NCI-H524 (cell line): ENCODE data around the gene UBE3A.
"Not testable (repeated sequence)": the region's sequence is repeated elsewhere in the genome, so short reads cannot be mapped to it uniquely, and the experiment has no call there.

ENCODE experiments used
- DNase-seq, 2 experiments: peaks; one replicate each; lab custom pipeline; 2025; lab: John Stamatoyannopoulos, UW

Gene UBE3A

DNA sequence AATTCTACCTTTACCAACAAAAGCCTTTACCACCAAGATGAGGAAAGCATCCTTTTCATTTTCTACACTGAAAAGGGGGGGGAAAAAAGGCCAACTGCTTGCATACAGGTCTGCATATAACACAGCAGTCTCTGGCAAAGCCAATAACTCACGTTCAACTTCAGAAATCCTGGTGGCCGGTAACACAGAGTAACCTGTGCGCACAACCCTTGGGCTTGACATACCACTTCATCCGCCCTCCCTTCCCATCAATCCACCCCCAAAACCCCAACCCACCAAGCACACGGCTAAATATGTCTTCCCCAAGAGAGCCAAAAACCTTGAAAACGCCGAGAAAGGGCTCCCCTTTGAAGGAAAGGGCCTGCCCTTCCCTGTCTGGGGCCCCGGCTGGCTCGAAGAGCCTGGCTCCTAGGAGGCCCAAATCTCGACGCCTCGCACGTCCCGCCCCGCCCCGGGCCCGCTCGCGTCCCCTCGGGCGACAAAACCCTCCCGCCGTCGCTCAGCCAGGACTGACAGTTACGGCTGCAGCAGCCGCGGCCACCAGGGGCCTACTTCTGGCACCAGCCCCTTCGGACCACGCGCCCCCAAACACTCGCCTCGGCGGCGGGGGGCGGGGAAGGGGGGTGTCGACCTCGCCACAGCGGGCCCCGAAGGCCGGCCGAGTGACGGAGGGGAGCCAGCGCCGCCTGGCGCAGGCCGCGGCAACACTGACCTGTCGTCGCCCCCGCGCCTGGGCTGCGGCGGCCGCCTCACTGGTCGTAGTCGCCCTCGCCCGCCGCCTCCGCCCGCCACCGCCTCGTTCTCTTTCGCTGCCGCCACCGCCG lies 835 bp downstream of the UBE3A start:
- DNase-seq = peak; percentile 7 to 49

DNA sequence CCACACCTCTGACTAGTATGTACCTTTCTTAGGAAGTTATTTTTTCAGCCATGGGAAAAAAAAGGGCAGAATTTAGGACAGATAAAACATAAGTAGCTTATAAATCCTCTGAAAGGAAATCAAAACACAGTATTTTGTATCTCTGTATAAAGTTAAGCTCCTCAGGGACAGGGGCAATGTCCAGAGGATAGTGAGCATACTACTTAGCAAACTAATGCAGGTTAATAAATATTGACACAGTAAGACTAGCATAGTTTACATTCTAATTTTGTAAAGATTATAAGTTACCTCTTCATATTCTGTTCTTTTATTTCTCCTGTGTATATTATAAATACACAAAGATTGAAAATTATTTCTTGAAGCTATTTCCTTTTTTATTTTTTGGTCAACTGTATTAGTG lies 2.1 kb downstream of the UBE3A start:
- DNase-seq = no peak

DNA sequence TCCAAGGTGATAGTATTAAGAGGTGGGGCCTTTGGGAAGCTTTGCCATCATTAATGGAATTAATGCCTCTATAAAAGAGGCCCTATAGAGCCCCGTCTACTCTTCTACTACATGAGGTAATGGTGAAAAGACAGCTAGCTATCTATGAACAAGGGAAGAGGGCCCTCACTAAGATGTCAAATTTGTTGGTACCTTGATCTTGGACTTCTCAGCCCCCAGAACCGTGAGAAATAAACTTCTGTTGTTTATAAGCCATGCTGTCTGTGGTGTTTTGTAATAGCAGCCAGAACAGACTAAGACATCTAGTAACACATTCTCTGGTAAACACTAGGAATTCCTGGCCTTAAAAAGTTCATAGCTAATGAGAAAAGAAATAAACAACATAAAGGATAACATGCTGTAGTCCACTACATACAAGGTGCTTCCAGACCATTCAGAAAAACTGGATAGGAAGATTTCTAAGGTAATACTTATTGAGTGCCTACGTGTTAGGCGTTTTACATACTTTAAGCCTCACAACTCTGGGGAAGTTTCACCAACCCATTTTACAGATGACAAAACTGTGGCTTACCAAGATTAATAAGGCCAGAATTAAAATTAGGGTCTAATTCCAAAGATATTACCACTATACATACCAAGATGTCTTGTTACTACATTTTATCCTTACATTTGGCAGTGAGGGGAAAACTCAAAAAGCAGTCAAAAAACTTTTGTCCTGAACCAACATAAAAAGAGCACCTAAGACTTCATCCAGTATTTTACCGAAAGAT lies 3.2 kb downstream of the UBE3A start:
- DNase-seq = no peak

DNA sequence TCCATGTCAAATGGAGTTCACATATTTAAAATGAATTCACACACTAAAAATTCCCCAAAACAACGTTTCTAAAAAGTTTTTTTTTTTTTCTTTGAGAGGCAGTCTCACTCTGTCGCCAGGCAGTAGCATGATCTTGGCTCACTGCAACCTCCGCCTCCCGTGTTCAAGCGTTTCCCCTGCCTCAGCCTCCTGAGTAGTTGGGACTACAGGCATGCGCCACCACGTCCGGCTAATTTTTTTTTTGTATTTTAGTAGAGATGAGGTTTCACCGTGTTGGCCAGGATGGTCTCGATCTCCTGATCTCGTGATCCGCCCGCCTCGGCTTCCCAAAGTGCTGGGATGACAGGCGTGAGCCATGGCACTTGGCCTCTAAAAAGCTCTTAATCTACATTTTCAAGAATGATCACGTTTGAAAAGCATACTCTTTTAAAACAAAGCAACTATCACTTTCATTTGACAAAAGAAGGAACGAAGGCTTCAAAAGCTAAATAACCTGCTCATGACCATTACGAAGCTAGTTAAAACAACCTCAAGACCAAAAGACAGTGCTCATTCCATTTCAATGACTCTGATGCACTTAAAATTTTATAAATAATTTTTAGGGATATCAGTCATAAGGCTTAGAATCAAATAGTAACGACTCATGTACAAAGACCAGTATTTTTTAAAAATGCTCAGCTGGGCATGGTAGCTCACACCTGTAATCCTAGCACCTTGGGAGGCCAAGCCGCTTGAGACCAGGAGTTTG lies 5.5 kb downstream of the UBE3A start:
- DNase-seq = no peak

DNA sequence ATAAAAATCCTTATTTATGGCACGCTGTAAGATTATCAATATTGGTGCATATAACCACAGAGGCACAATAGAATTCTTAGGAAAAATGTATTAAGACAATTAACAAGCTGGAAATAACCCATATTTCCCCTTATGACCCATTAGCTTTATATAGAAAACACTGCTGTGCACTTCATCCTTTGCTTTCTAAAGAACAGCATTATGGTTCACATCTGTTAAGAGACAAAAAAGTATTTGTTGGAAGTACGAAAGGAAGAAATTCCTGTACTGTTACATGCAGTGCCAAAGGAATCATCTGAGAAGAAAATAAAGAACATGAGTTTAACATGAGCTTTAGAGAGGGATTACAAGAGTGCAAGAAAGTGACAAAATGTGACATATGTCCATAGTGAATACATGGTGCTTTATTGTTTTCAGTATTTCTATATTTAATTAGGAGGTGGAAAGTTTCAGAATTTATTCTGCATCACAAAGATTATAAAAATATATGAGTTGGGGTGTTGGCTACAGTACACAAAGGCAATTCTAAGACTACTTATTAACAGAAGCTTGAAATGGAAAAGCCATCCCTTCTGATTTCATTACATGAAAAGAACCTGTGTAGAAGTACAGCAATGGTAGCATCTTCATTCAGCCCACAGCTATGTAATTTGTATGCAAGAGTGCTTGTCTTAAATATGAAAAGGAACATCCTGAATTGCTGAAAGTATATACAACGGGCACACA lies 6.8 kb downstream of the UBE3A start:
- DNase-seq = no peak

DNA sequence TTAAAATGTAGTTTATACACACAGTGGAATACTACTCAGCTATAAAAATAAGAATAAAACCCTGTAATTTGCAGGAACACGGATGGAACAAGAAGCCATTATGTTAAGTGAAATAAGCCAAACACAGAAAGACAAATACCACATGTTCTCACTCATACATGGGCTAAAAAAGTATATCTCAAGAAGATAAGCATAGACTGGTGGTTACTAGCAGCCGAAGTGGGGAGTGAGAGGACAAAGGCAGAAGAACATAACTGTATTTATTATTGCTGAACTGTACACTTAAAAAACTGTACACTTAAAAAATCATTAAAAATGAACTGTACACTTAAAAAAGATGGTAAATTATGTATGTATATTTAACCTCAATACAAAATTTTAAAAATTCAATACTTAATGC lies 11.0 kb downstream of the UBE3A start:
- no peak for DNase-seq

DNA sequence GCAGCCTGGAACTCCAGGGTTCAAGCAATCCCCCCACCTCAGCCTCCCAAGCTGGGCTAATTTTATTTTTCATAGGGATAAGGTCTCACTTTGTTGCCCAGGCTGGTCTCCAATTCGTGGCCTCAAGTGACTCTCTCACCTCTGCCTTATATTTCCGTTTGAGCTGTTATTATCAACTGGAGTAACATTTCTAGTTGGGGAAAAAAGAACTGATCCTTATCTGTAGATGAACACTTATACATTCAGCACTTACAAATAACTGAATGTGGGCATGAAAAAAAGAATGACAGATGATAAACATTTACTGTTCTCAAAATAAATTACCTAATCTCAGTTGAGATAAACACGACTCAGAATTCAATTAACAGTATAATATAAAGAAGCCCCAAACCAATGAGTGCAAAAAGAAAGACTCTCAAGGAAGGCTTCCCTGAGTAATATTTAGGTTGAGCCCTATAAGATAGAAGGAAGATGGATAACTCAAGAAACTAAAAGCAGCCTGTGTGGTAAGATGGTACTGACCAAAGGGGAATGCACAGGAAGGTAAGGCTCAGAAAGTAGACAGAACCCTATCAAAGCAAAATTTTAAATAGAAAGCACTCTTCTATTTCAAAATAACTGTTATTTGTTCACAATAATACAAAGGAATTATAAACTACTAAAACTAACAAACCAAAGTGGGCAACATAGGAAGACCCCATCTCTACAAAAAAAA lies 11.8 kb downstream of the UBE3A start:
- no peak for DNase-seq

DNA sequence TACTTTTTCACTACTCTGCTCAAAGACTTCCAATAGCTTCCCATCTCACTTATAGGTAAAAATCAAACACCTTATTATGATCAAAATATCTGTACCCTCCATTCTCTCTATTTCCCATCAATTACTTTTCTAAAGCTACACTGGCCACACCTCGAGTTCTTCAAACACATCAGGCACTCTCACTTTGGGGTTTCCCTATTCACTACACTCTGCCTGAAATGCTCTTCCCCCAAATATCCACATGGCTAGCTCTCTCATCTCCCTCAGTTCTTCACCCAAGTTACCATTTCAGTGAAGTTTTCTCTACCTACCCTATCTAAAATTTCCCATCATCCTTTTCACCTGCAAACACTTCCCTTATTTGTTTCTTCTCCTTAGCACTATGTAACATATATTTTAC lies 14.8 kb downstream of the UBE3A start:
- no peak for DNase-seq

DNA sequence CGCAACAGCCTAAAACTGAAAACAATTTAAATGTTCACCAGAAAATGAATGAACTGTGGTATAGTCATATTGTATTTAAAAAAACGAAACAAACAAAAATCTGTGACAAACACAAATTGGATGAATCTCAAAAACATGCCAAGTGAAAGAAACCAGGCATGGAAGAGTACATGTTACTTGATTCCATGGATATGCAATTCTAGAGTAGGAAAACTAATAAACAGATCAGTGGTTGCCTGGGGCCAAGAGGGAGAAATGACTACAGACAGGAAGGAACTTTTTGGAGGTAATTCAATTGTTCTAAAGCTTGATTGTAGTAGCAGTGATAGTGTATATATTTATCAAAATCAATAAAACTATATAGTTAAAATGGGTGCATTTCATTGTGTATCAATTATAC lies 16.8 kb downstream of the UBE3A start:
- no peak for DNase-seq

DNA sequence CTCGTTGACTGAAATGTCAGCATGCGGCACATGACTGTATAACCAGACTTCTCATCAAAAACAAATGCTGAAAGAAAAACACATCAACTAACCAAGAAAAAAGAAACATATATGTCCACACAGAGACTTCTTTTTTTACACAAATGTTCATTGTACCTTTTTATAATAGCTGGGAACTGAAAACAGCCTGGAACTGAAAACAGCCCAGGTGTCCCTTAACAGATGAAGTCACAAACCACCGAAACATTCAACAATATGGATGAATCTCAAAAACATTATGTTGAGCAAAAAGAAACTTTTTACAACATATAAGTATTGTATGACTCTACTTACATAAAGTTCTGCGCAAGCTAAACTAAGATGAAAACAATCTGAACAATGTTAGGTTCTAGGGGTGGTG lies 20.6 kb downstream of the UBE3A start:
- no peak for DNase-seq

DNA sequence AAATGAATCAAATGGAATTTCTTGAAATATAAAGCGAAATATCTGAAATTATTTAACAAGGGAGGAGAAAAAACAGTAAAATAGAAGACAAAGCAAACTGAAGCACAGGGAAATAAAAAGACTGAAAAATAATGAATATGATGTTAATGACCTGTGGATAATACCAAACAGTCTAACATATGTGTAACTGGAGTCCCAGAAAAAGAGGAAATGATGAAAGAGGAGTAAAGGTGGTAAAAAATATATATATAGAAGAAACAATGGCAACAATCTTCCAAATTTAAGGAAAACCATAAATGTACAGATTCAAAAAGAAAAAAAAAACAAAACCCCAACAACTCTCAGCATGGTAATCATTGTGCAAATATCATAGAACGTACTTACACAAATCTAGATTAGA lies 21.2 kb downstream of the UBE3A start:
- DNase-seq = no peak

DNA sequence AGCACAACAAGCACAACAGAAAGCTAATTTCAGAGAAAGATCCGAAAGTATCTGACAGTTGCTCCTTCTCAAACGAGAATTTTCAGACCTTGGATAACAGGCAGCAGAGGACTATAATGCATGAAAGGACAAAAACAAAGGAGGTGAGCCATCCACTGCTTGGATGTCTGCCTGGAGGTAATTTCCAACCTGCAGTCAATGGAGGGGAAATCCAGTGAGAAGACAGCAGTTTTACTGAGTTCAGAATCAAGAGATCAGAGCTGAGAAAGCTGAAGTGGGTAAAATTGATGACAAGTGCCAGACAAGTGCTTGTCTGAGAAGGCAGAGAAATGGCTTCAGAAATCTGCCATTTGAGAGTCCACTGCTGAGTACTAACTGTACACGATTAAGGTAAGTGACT lies 22.1 kb downstream of the UBE3A start:
- DNase-seq = no peak

DNA sequence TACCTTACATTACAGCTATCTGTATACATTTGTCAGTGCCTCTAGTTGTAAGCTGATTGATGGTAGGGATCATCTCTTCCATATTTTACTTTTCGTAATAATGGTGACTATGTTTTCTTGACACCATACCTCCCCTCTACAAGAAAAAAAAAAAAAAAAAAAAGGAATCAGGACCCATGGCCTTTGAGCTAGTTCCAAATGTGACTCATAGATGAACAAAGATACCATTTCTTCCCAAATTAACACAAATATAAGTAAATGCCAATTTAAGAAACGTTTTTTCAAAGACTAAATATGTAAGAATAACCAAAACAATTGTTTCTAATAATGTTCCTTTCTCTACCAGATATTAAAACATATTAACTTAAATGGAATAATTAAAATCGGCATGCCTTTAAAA lies 23.1 kb downstream of the UBE3A start:
- no peak for DNase-seq

DNA sequence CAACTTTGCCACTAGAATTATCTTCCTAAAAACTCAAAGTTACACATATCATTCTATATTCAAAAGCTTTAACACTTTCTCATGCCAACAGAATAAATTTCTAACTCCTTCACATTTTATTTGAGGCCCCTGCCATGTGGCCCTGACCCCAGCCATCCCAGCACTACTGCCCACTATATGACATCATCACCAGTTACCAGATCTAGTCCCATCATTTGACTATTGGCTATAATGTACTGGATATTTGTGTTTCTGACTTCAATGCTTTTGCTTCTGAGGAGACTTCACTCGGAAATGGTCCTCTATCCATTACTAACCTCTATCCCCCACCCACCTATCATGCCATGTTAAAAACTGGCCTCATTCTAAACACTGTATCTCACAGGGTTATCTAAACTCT lies 23.6 kb downstream of the UBE3A start:
- DNase-seq = no peak

DNA sequence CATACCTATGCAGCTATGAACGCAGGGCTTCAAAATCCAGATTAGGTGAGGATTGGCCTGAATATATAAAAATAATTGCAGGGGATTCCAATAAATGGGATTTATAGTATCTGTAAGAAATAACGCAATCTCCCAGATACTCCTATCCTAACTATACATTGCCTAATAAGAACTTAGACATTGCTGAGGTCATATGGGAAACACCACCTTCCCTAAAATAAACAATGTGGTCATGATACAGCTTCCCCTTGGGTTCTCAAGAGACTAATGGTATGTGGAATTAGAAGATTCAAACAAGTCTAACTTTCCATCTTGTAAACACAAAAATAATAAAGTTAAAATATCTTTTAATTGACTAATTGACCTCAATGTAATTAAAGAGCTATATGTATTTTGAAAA lies 28.2 kb downstream of the UBE3A start:
- no peak for DNase-seq

DNA sequence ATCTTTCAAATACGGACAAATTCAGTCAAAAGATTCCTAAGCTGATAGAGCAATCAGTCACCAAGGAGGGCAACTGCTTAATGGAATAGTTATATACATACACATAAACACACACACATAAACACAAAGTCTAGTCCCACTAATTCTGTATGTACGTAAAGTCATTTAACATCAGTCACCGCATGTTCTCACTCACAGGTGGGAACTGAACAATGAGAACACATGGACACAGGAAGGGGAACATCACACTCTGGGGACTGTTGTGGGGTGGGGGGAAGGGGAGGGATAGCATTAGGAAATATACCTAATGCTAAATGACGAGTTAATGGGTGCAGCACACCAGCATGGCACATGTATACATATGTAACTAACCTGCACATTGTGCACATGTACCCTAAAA lies 29.1 kb downstream of the UBE3A start:
- not testable (repeated sequence) for DNase-seq

DNA sequence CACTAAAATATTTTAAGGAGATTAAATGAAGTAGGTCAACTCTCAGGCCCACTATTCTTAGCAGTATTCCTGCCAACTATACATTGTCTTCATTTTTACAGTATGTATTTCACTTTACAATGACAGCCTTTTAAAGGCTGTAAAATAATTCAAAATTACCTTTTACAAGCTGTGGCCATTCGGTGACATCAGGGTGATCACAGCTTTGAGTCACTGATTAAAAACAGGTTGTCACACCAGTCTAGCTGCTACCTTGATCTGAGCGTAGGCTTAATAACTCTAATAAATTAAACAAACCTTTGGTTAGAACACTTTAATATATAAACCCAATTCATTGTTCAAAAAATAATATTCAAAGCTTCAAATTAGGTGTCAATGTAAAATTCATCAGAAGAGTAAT lies 29.9 kb downstream of the UBE3A start:
- no peak for DNase-seq

DNA sequence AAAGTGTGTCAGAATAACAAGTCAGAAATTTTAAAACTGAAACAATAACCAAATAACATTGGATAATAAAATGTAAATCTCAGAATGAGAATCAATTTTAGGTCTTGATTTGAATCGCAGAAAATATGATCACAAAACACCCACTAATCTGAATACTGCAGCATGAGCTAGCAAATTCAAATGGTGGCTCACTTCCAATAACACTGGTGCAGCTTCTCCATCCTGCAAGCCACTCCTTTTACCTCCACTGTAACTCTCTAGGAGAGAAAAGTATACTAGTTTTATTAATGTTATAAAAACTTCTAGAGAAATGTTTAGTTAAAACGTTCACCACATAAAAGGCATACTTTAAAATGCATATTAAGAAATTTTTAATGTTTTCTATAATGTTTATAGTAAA lies 30.4 kb downstream of the UBE3A start:
- no peak for DNase-seq

DNA sequence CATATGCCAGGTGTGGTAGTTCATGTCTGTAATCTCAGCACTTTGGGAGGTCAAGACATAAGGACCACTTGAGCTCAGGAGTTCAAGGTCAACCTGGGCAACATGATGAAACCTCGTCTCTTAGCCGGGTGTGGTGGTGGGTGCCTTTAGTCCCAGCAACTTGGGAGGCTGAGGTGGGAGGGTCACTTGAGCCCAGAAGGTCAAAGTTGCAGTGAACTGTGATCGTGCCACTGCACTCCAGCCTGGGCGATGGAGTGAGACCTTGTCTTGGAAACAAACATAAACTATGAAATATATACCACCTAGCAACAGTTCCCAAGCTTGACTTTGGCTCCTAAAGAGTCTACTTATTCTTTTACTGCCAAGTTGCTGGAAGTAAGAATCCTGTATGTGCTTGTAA lies 30.9 kb downstream of the UBE3A start:
- no peak for DNase-seq

DNA sequence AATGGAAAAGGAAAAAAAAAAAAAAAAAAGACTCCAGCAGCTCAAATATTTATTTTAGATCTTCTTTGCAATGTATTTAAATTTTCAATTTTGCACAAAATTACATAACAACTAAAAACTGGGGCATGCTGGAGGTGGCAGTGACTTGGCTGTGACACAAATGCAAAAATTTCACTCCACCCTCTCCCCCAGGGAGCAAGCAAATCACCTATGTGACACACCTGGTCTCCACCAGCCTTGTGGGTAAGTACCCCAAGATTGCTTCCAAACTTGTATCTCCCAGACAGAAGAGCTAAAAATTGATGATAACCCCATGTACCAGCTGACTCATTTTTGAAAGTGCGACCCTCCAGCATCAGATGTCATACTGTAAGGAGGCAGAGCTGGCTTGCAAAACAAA lies 32.0 kb downstream of the UBE3A start:
- no peak for DNase-seq

DNA sequence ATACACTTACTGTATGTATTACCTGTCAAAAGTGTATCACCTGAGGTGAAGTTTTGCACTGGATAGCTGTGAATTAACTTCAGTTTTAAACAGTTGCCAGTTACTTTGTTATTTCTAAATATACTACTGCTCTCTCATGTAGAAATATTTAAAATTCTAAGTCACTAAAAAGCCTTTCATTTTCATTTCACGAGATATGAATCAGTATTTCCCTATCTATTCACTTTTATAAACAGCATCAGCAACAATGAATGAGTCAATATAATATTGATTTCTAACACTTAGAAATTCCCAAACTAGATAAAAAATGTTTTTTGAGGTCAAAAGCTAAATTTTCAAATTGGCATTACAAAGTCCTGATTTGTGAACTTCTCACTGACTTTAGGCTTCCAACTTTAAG lies 32.6 kb downstream of the UBE3A start:
- no peak for DNase-seq

DNA sequence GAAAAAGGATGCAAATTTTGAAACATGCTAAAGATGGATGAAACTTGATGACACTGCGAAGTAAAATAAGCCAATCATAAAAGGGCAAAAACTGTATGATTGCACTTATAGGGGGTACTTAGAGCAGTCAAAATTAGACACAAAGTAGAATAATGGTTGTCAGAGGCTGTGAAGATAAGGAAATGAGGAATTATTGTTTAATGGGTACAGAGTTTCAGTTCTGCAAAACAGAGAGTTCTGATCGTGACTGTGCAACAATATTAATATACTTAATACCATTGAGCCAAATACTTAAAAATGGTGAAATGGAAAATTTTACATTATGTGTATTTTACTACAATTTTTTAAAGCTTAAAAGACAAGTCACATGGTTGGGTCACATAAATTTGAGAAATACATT lies 35.1 kb downstream of the UBE3A start:
- no peak for DNase-seq
